Liver (tissue), 9 donors: ENCODE measurements around the gene TBXT. TPM values are rescaled to one million over a fixed set of nuclear protein-coding genes. Genes with fewer than 3 reads are reported as not detected.

Experiments
- DNase-seq: peaks from one replicate; pipeline ENCODE4 v3.0.0-alpha.2; 2017; ENCODE audit warnings: low spot score
- H3K27ac ChIP-seq, 2 donors: one replicate each; pipeline ENCODE4 v1.7.0; 2013; ENCODE audit warnings: inconsistent platforms in 2 of 2, low read length in 2 of 2, control low read depth in 1 of 2, low read depth in 1 of 2, mild to moderate bottlenecking in 1 of 2
- H3K27me3 ChIP-seq, 4 donors: one replicate each; pipeline versions ENCODE4 v1.6.1 to v1.7.0; 2013; ENCODE audit warnings: low read length in 3 of 4, inconsistent platforms in 1 of 4, mild to moderate bottlenecking in 1 of 4, moderate library complexity in 1 of 4; ENCODE audit not compliant: control insufficient read depth in 4 of 4, insufficient read depth in 4 of 4
- H3K36me3 ChIP-seq, 4 donors: one replicate each; pipeline versions ENCODE4 v1.6.1 to v1.7.0; 2013; ENCODE audit warnings: low read length in 3 of 4, mild to moderate bottlenecking in 3 of 4, low read depth in 1 of 4, moderate library complexity in 1 of 4; ENCODE audit not compliant: control insufficient read depth in 4 of 4, insufficient read depth in 3 of 4
- H3K4me1 ChIP-seq, 4 donors: one replicate each; pipeline versions ENCODE4 v1.6.1 to v1.7.0; 2013; ENCODE audit warnings: low read length in 3 of 4, mild to moderate bottlenecking in 3 of 4, moderate library complexity in 1 of 4; ENCODE audit not compliant: control insufficient read depth in 4 of 4, insufficient read depth in 4 of 4
- H3K4me3 ChIP-seq, 3 donors: one replicate each; pipeline versions ENCODE4 v1.6.1 to v1.7.0; 2013; ENCODE audit warnings: low read length in 3 of 3, control low read depth in 1 of 3, low read depth in 1 of 3, mild to moderate bottlenecking in 1 of 3
- H3K9ac ChIP-seq, 2 donors: one replicate each; pipeline ENCODE4 v1.7.0; 2013; ENCODE audit warnings: low read length in 2 of 2, mild to moderate bottlenecking in 2 of 2, moderate library complexity in 2 of 2, control low read depth in 1 of 2, low read depth in 1 of 2
- H3K9me3 ChIP-seq, 4 donors: one replicate each; pipeline versions ENCODE4 v1.6.1 to v1.7.0; 2013; ENCODE audit warnings: low read length in 3 of 4; ENCODE audit not compliant: control insufficient read depth in 4 of 4
- ATF3 ChIP-seq: IDR thresholded peaks from 2 replicates; pipeline ENCODE4 v1.6.1; 2016; ENCODE audit warnings: antibody characterized with exemption
- CTCF ChIP-seq: fragments of 150-350 bp; IDR thresholded peaks from 2 replicates; pipeline ENCODE4 v1.5.1; 2017; ENCODE audit warnings: improper control_type of control experiment, low read depth, low read length; ENCODE audit not compliant: missing input control
- EGR1 ChIP-seq, 2 donors: IDR thresholded peaks; 2 replicates each; pipeline ENCODE4 v1.6.1; 2016 to 2018; ENCODE audit warnings: antibody characterized with exemption in 2 of 2, low read depth in 2 of 2
- FOXA1 ChIP-seq: IDR thresholded peaks from 2 replicates; pipeline ENCODE4 v1.6.1; 2016; ENCODE audit warnings: antibody characterized with exemption
- FOXA2 ChIP-seq: IDR thresholded peaks from 2 replicates; pipeline ENCODE4 v1.6.1; 2016; ENCODE audit warnings: antibody characterized with exemption
- GABPA ChIP-seq, 2 donors: IDR thresholded peaks in 1 of 2; conservative IDR thresholded peaks in 1 of 2; 2 replicates each; pipeline ENCODE4 v1.6.1; 2016; ENCODE audit warnings: antibody characterized with exemption in 2 of 2, mild to moderate bottlenecking in 1 of 2, moderate library complexity in 1 of 2
- HNF4A ChIP-seq, 2 donors: conservative IDR thresholded peaks; 2 replicates each; pipeline ENCODE4 v1.6.1; 2016; ENCODE audit warnings: antibody characterized with exemption in 2 of 2, mild to moderate bottlenecking in 2 of 2
- HNF4G ChIP-seq: IDR thresholded peaks from 2 replicates; pipeline ENCODE4 v1.6.1; 2016; ENCODE audit warnings: antibody characterized with exemption
- JUND ChIP-seq, 2 donors: IDR thresholded peaks; 2 replicates each; pipeline ENCODE4 v1.6.1; 2016; ENCODE audit warnings: antibody characterized with exemption in 2 of 2
- MAX ChIP-seq: IDR thresholded peaks from 2 replicates; pipeline ENCODE4 v1.6.1; 2016; ENCODE audit warnings: antibody characterized with exemption
- NR2F2 ChIP-seq: IDR thresholded peaks from 2 replicates; pipeline ENCODE4 v1.6.1; 2016; ENCODE audit warnings: antibody characterized with exemption
- RAD21 ChIP-seq, 2 donors: IDR thresholded peaks; 2 replicates each; pipeline ENCODE4 v1.6.1; 2016; ENCODE audit warnings: antibody characterized with exemption in 2 of 2, mild to moderate bottlenecking in 2 of 2
- REST ChIP-seq: IDR thresholded peaks from 2 replicates; pipeline ENCODE4 v1.6.1; 2016; ENCODE audit warnings: antibody characterized with exemption, mild to moderate bottlenecking
- RXRA ChIP-seq, 2 donors: IDR thresholded peaks; 2 replicates each; pipeline ENCODE4 v1.6.1; 2017 to 2018; ENCODE audit warnings: antibody characterized with exemption in 2 of 2, mild to moderate bottlenecking in 1 of 2
- SP1 ChIP-seq: IDR thresholded peaks from 2 replicates; pipeline ENCODE4 v1.6.1; 2018; ENCODE audit warnings: antibody characterized with exemption, mild to moderate bottlenecking
- TAF1 ChIP-seq: conservative IDR thresholded peaks from 2 replicates; pipeline ENCODE4 v1.6.1; 2016; ENCODE audit warnings: antibody characterized with exemption, mild to moderate bottlenecking
- YY1 ChIP-seq: IDR thresholded peaks from 2 replicates; pipeline ENCODE4 v1.6.1; 2016; ENCODE audit warnings: antibody characterized with exemption, mild to moderate bottlenecking
- ZBTB33 ChIP-seq: IDR thresholded peaks from 2 replicates; pipeline ENCODE4 v1.6.1; 2016; ENCODE audit warnings: antibody characterized with exemption
- WGBS: extraction: QIAGEN DNeasy Blood & Tissue Kit; methylation state at CpG from one replicate; pipeline ENCODE4 v1.1.7; 2013; 5-methylcytosine and 5-hydroxymethylcytosine counted together
- polyA plus RNA-seq, 2 donors: library from polyadenylated mRNA; stranded (reverse) in 1 of 2; unstranded in 1 of 2; fragments of 200-250 nt in 1 of 2; fragments of >200 nt in 1 of 2; fragmentation: Nextera tagmentation in 1 of 2; extraction: Ambion mirVana in 1 of 2; gene quantifications; one replicate each; pipeline versions ENCODE4 v1.2.1 to v1.2.3, GENCODE V29; 2013 to 2015
- total RNA-seq, 2 donors: library from RNA; depleted of rRNA; stranded (reverse); fragments of >200 nt; gene quantifications; one replicate each; pipeline ENCODE4 v1.2.3, GENCODE V29; 2014
- donor health status: healthy.
- donor health status: healthy.
- donor health status: healthy.
- donor health status: healthy.
- donor health status: healthy.

TBXT gene
- total and polyA plus RNA-seq, 4 donors, result not detected

GRCh38 chr6:166203003-166203640 lies 35.5 kb upstream of the TBXT start:
- DNase-seq, result no peak
- no peak overlapping the region for H3K27ac ChIP-seq
- H3K9me3 ChIP-seq, result peaks cover 0 to 1% (median 0%) of the 10 kb centered on the region in 4 donors
- no peak for TF ChIP-seq FOXA1
- TF ChIP-seq REST, result no peak
- no peak for TF ChIP-seq HNF4A (conservative IDR thresholded peaks at IDR 0.05)
- TF ChIP-seq GABPA (IDR thresholded peaks at IDR 0.05 in 1 of 2, conservative IDR thresholded peaks at IDR 0.05 in 1 of 2), result no peak
- TF ChIP-seq FOXA2, result no peak
- no peak for TF ChIP-seq MAX
- no peak for TF ChIP-seq NR2F2
- no peak for TF ChIP-seq SP1
- no peak for TF ChIP-seq ZBTB33
- no peak for TF ChIP-seq RXRA (IDR thresholded peaks at IDR 0.05)
- no peak for TF ChIP-seq JUND (IDR thresholded peaks at IDR 0.05)
- TF ChIP-seq RAD21 (IDR thresholded peaks at IDR 0.05), result no peak
- TF ChIP-seq TAF1, result no peak
- TF ChIP-seq EGR1 (IDR thresholded peaks at IDR 0.05; ENCODE audit: low read depth in 2 of 2), result no peak
- TF ChIP-seq YY1, result no peak
- TF ChIP-seq ATF3, result no peak
- TF ChIP-seq HNF4G, result no peak
- no peak for TF ChIP-seq CTCF
- H3K4me1 ChIP-seq, result no peaks in the 10 kb centered on the region
- no peaks in the 10 kb centered on the region for H3K36me3 ChIP-seq
- H3K4me3 ChIP-seq, result no peak overlapping the region
- WGBS, result 87% methylated on average over 9 of the region's 9 CpGs
- H3K9ac ChIP-seq, result no peak overlapping the region
- H3K27me3 ChIP-seq, result peaks cover 0 to 3% (median 0%) of the 10 kb centered on the region in 4 donors
